Endometrial microvascular endothelial cells (primary cell): ENCODE results near the gene DSCAM. TPM values are rescaled to one million over a fixed set of nuclear protein-coding genes. Genes with fewer than 3 reads are reported as not detected.

ENCODE experiments used
- in situ Hi-C: cut with HindIII; loops from 2 replicates; pipeline ENCODE4 v1.10.0; 2017; ENCODE audit warnings: low sequenced_read_pairs, low pct_unique_long_range_greater_than_20kb; ENCODE audit errors: inconsistent ontology term
- total RNA-seq: library from RNA; depleted of rRNA; stranded (reverse); fragments of >200 nt; gene quantifications from one replicate; pipeline ENCODE4 v1.2.3, GENCODE V29; 2015; ENCODE audit errors: inconsistent ontology term

The DSCAM gene
- total RNA-seq, 1 donor from 2014 or later: not detected

DNA sequence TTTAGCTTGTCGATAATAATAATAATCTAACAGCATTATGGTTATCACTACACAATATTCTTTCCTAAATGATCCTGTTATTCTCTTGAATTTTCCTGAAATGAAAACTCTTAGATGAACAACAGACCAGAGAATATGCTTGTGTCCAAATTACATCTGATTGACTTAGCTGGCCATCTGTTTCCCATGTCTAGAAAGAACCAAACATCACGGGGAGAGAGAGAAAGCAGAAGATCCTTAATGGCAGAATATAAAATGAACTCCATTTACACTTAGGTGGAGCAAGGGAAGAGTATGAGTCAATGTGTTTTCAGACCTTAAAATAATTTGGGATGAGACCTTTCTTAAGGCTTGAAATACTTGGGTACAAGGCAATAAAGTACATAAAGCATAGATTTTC, 162.2 kb downstream of the DSCAM start:
- in situ Hi-C loops: no loop called here

DNA sequence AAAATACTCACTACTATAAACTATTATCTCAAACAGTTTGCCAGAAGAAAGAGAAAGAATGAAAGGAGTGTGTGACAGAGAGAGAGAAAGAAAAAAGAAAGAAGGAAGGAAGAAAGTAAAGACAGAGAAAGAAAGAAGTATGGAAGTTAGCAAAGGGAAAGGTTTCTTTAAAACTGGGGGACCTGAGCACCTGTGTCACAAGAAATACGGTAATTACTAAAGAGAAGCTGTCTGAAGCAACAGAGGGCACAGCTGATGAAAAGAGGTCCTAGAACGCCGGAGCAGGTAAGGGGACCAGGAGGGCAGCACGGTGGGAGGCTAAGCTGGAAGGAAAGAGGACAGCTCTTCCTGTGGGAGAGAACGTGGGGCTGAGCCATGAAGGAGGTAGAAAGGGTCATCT, 163.6 kb downstream of the DSCAM start:
- in situ Hi-C loops: no loop called here

DNA sequence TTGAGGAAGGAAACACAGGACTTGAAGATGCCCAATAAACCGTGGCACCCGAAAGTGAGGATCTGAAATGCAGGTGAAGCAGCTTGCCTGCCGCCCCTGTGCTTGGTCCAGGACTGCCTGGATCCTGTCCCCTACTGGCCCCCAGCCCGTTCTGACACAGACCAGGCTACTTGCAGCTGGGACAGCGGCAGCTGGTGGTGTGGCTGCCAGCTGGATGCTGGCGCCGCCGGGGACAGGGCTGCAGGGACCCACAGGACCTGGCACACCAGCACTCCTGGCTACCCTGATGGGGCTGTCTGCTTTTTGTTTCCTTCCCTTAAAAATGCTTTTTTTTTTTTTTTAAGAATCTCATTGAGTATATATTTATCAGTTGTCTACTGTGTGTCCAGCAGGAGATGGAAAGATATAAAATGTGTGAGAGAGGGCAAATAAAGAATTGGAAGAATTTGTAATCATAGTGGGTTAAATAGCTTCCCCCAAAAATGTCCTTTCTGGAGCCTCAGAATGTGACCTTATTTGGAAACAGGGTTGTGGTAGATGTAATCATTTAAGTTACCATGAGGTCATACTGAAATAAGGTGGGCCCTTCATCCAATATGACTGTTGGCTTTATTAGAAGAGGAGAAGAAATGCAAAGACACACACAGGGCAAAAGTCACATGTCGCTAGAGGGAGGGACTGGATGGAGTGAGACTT, 165.6 kb downstream of the DSCAM start:
- in situ Hi-C loops: no loop called here

- in situ Hi-C loops: no loop called here
These were observed 166.6 kb downstream of the DSCAM start for GRCh38 chr21:40680311-40680710.

DNA sequence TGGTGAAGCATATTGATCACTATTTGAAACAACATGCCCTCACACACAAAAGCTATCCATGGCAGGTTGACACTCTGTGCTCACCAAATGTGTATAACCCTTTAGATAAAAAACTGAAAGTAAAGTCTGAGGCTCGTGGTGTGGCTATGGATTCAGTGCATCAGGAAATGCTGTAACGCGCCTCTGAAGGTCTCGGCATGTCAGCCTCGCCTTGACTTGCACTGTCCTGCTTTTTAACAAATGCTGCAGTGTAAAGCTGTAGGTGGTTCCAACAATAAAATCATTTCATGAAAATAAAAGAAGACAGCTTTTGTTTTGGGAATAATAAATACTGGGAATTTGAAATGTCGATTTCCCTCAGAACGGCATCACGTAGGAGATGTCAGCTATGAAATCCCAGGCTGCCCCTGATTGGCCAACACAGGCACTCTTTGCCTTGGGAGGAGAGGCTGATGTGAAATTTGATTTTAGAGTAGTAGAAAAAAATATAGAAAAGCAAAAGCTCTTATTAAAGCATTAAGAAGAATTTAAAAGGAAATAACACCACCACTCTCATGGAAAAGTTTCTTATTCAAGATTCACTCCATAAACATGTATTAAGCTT, 168.2 kb downstream of the DSCAM start:
- in situ Hi-C loops: no loop called here

- in situ Hi-C loops: no loop called here
These were observed 171.9 kb downstream of the DSCAM start for GRCh38 chr21:40675017-40675416.

- in situ Hi-C loops: no loop called here
These were observed 174.4 kb downstream of the DSCAM start for GRCh38 chr21:40672602-40673001.

DNA sequence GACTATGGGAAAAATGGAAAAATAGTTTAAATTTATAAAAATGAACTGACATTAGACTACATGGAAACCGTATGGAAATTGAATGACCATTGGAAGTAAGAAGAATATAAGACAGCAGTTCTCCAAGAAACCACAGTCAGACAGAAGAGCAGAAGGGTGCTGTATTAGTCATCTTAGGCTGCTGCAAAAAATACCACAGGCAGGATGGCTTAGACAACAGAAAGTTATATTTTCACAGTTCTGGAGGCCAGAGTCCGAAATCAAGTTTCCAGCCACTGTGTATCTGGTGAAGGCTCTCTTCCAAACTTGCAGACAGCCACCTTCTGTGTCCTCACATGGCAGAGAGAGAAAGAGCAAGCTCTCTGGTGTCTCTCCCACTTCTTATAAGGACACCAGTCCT, 175.2 kb downstream of the DSCAM start:
- in situ Hi-C loops: no loop called here

DNA sequence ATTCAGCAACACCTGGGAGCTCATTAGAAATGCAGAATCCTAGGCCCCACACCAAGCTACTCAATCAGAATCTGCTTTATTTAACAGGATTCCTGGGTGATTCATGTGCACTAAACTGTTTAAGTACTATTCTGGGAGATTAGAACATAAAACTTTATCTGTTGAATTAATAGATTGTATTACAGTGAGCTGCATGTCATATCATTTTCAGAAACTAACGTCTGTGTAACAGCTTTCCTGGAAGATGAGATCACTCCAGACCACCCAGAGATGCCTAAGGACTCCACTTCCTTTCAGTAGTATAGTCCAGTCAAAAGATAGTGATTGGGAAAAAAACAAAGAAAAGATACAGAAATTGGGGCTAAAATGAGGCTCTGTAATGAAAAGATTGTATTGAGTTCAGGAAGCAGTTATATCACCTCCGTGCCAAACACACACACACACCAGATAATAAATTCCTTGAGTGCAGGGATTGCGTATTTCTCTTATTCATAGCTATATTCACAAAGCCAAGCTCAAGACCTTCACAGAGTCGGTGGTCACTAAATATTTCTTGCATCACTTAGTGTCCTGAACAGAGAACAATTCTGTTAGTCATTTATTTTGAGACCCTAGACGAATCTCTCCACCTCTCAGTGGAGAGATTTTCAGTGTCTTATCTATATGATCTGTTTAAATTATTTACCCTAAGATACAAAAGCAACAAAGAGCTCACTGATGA, 178.2 kb downstream of the DSCAM start:
- in situ Hi-C loops: no loop called here

DNA sequence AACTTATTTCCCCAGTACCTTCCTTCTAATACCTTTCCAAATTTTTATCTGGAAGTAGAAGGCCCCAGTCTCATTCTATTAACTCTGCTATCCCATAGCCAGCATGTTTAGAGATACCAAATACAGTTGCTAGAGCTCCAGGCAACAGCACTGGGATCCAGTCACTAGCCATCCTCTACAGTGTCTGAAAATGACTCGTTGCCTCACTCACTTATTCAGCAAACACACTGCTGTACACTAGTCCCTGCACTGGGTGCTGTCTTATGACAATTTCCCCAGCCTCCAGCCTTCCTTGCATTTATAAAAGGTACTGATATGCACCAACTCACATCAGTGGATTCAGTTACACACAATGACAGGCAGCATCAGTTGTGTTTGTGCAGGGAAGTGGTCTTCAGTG, 179.0 kb downstream of the DSCAM start:
- in situ Hi-C loops: no loop called here

- in situ Hi-C loops: no loop called here
These were observed 184.1 kb downstream of the DSCAM start for GRCh38 chr21:40662889-40663288.

DNA sequence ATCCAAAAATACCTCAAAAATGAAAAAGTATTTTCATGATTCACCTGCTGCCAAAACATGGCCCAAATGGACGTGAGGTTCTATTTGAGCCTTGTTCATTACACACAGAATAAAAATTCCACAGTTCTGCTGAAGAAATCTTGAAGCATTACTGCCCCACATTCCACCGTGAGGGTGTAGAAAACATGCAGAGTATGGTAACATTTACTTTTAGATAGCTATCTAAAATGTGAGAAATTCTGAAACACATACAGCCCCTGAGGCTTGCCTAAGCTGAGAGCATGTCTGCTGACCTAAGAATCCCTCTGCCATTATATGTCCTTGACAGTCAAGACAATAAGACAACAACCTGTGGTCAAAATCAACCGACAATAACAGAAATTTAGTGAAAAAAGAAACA, 186.5 kb downstream of the DSCAM start:
- in situ Hi-C loops: no loop called here

GRCh38 chr21:40658311-40658710, 188.6 kb downstream of the DSCAM start:
- in situ Hi-C loops: no loop called here

- in situ Hi-C loops: no loop called here
These were observed 194.5 kb downstream of the DSCAM start for GRCh38 chr21:40652436-40652835.

DNA sequence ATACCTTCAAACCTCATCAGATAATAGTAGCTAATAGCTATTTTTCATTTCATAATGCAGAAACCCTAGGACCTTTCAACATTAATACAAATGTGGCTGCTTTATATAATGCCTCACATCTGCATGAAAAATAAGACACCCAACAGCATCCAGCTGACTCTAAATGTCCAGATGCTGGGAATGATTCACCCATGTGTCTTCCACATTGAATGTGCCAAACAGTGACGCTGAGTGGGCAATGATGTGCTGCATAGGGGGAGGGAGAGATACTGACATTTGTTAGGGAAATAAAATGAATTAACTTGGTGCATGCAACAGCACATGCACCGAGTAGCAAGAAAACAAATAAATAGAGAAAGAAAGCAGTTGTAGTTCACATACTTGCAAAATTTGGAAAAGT, 199.3 kb downstream of the DSCAM start:
- in situ Hi-C loops: no loop called here

- in situ Hi-C loops: no loop called here
These were observed 200.3 kb downstream of the DSCAM start for GRCh38 chr21:40646651-40647050.

DNA sequence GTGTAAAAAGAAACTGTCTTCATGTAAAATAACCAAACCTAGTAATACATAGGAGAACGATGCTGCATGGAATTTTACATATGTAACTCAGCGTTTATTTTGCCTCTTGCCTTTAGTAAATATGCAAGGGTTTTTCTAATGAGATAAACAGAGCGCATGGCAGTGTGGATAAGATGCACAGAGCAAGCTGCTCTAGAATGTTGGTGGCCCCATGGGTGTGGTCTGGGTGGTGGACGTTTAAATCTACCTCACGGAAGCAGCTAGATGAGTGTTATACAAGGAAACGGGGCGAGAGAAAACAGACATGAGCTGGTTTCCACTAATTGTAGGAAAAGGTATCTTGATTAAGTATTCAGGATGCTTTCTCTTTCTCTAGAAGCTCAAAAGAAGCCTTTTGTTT, 205.9 kb downstream of the DSCAM start:
- in situ Hi-C loops: no loop called here

DNA sequence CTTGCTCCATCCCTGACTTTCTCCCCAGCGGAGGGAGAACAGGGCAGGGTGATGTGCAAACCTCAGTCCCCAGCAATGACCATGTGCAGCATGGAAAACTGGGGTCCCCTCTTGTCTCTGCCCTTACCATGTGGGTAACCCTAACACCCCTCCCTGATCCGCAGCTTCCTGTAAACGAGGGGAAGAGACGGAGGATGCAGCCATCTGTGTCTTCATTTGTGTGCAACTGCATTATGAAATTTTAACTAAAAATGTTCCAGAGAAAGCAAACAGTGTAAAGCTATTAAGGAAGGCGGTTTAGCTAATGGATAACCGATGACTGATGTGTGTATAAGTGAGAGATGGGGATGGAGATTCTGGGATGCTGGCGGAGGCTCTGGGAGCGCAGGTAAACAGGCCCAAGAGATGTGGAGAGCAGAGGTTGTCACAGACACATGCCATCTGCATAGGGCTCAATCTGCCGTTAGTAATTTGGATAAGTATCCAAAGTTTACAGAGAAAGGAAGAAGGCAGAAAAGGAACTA, 206.6 kb downstream of the DSCAM start:
- in situ Hi-C loops: no loop called here

GRCh38 chr21:40639616-40640194, 207.3 kb downstream of the DSCAM start:
- in situ Hi-C loops: no loop called here
